ENCODE data around the gene AFF4. TPM values are rescaled to one million over a fixed set of nuclear protein-coding genes. Genes with fewer than 3 reads are reported as not detected.

AFF4 gene
- total RNA-seq, 2 donors from 2014 or later, result 107 to 108 TPM

- Histone ChIP-seq H3K27me3 (ENCODE audit: control insufficient read depth, insufficient read depth, low read length, poor library complexity, severe bottlenecking) (no peaks in the 10 kb centered on the region), H3K36me3 (ENCODE audit: control insufficient read depth, insufficient read depth, low read length) (peaks cover 47% of the 10 kb centered on the region), H3K9me3 (ENCODE audit: control insufficient read depth, low read length) (peaks cover 5% of the 10 kb centered on the region), H3K4me3 (ENCODE audit: low read length) (no peak overlapping the region), H3K27ac (ENCODE audit: low read depth, low read length) (no peak overlapping the region), H3K4me1 (ENCODE audit: control insufficient read depth, insufficient read depth, low read length) (peaks cover 3% of the 10 kb centered on the region), H3K9ac (ENCODE audit: extremely low read depth, low read length, poor library complexity, severe bottlenecking) (no peak overlapping the region)
- DNase-seq, result no peak
- 95 to 100% methylated on average over 2 of the region's 2 CpGs for WGBS, 2 experiments (ENCODE audit: insufficient coverage in 1 of 2, insufficient read length in 1 of 2)
- Mint-ChIP-seq H3K36me3 (ENCODE audit: low read depth) (peaks cover 38% of the 10 kb centered on the region), H3K4me3 (no peak overlapping the region), H3K4me1 (peaks cover 3% of the 10 kb centered on the region), H3K27ac (no peak overlapping the region), H3K27me3 (ENCODE audit: insufficient read depth) (no peaks in the 10 kb centered on the region), H3K9me3 (peaks cover 7% of the 10 kb centered on the region)
- TF ChIP-seq CTCF (conservative IDR thresholded peaks at IDR 0.05), result no peak
Measured at GRCh38 chr5:132952829-132953228, 10.6 kb downstream of the AFF4 start.

DNA sequence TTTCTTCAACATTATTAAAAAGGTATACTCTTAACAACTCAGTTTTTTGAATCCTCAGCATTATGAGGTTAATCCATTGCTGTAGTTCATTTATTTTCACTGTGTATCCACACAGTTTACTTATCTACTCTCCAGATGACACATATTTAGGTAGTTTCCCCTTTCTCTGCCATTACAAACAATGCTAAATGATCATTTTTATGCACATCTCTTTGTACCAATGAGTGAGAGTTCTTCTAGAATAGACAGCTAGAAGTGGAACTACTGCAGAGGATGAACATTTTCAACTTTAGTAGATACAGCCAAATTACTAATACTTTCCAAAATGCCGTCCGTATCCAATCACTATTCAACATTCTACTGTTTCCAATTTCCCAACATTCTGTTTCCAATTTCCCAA is 11.5 kb downstream of the AFF4 start:
- H3K27me3 ChIP-seq (ENCODE audit: control insufficient read depth, insufficient read depth, low read length, poor library complexity, severe bottlenecking), result no peaks in the 10 kb centered on the region
- no peak for DNase-seq
- Mint-ChIP-seq H3K27ac (no peak overlapping the region), H3K9me3 (peaks cover 7% of the 10 kb centered on the region), H3K27me3 (ENCODE audit: insufficient read depth) (no peaks in the 10 kb centered on the region), H3K4me1 (peaks cover 3% of the 10 kb centered on the region), H3K36me3 (ENCODE audit: low read depth) (peaks cover 44% of the 10 kb centered on the region), H3K4me3 (no peak overlapping the region)
- TF ChIP-seq CTCF (conservative IDR thresholded peaks at IDR 0.05), result no peak
- H3K36me3 ChIP-seq (ENCODE audit: control insufficient read depth, insufficient read depth, low read length), result peaks cover 45% of the 10 kb centered on the region
- peaks cover 5% of the 10 kb centered on the region for H3K9me3 ChIP-seq (ENCODE audit: control insufficient read depth, low read length)
- no peak overlapping the region for H3K27ac ChIP-seq (ENCODE audit: low read depth, low read length)
- 96 to 100% methylated on average over 2 of the region's 2 CpGs for WGBS, 2 experiments (ENCODE audit: insufficient coverage in 1 of 2, insufficient read length in 1 of 2)
- H3K4me3 ChIP-seq (ENCODE audit: low read length), result no peak overlapping the region
- H3K9ac ChIP-seq (ENCODE audit: extremely low read depth, low read length, poor library complexity, severe bottlenecking), result no peak overlapping the region
- H3K4me1 ChIP-seq (ENCODE audit: control insufficient read depth, insufficient read depth, low read length), result peaks cover 3% of the 10 kb centered on the region

GRCh38 chr5:132949136-132949535 is 14.3 kb downstream of the AFF4 start:
- 82 to 94% methylated on average over 2 of the region's 2 CpGs for WGBS, 2 experiments (ENCODE audit: insufficient coverage in 1 of 2, insufficient read length in 1 of 2)
- H3K4me1 ChIP-seq (ENCODE audit: control insufficient read depth, insufficient read depth, low read length), result peaks cover 3% of the 10 kb centered on the region
- DNase-seq, result no peak
- Mint-ChIP-seq H3K4me1 (peaks cover 3% of the 10 kb centered on the region), H3K4me3 (no peak overlapping the region), H3K9me3 (no peaks in the 10 kb centered on the region), H3K27ac (peak overlapping the region; percentile 70), H3K36me3 (ENCODE audit: low read depth) (peaks cover 43% of the 10 kb centered on the region), H3K27me3 (ENCODE audit: insufficient read depth) (no peaks in the 10 kb centered on the region)
- H3K4me3 ChIP-seq (ENCODE audit: low read length), result no peak overlapping the region
- no peak overlapping the region for H3K27ac ChIP-seq (ENCODE audit: low read depth, low read length)
- no peaks in the 10 kb centered on the region for H3K27me3 ChIP-seq (ENCODE audit: control insufficient read depth, insufficient read depth, low read length, poor library complexity, severe bottlenecking)
- no peaks in the 10 kb centered on the region for H3K9me3 ChIP-seq (ENCODE audit: control insufficient read depth, low read length)
- no peak for TF ChIP-seq CTCF (conservative IDR thresholded peaks at IDR 0.05)
- H3K36me3 ChIP-seq (ENCODE audit: control insufficient read depth, insufficient read depth, low read length), result peaks cover 30% of the 10 kb centered on the region
- H3K9ac ChIP-seq (ENCODE audit: extremely low read depth, low read length, poor library complexity, severe bottlenecking), result no peak overlapping the region
